Esophagus muscularis mucosa (tissue), 4 donors: ENCODE measurements around the gene PRLH. TPM values are rescaled to one million over a fixed set of nuclear protein-coding genes. Genes with fewer than 3 reads are reported as not detected.

Experiments used
- DNase-seq: peaks from one replicate; pipeline ENCODE4 v3.0.0-alpha.2; 2017; ENCODE audit errors: extremely low spot score
- H3K27ac ChIP-seq, 4 donors: fragments of 200-600 bp; sonication (generic); replicated peaks in 1 of 4; 1 replicate in 3 of 4; 2 replicates in 1 of 4; pipeline ENCODE4 v1.5.1; 2016 to 2019; ENCODE audit warnings: mild to moderate bottlenecking in 1 of 4
- H3K27me3 ChIP-seq, 4 donors: fragments of 200-600 bp; sonication (generic); one replicate each; pipeline versions ENCODE4 v1.5.1 to v1.6.0; 2016 to 2019
- H3K36me3 ChIP-seq, 4 donors: fragments of 200-600 bp; sonication (generic); one replicate each; pipeline ENCODE4 v1.5.1; 2016 to 2019
- H3K4me1 ChIP-seq, 4 donors: fragments of 200-600 bp; sonication (generic); one replicate each; pipeline ENCODE4 v1.5.1; 2016 to 2019
- H3K4me3 ChIP-seq, 4 donors: fragments of 200-600 bp; sonication (generic); 1 replicate in 2 of 4; 2 replicates in 2 of 4; pipeline ENCODE4 v1.5.1; 2016 to 2019; ENCODE audit warnings: mild to moderate bottlenecking in 4 of 4, moderate library complexity in 1 of 4
- H3K9me3 ChIP-seq, 4 donors: fragments of 200-600 bp; sonication (generic); 1 replicate in 3 of 4; 2 replicates in 1 of 4; pipeline ENCODE4 v1.5.1; 2016 to 2019
- EP300 ChIP-seq: sonication (generic); formaldehyde crosslinking; IDR thresholded peaks from one replicate; pipeline ENCODE4 v1.6.1; 2017; ENCODE audit warnings: antibody characterized with exemption
- POLR2A ChIP-seq: fragments of 450-650 bp; IDR thresholded peaks from one replicate; pipeline ENCODE4 v1.6.1; 2017; ENCODE audit warnings: antibody characterized with exemption, moderate library complexity, mild to moderate bottlenecking, low read depth
- POLR2AphosphoS5 ChIP-seq, 2 donors: sonication (generic); formaldehyde crosslinking; IDR thresholded peaks; one replicate each; pipeline ENCODE4 v1.6.1; 2017; ENCODE audit warnings: antibody characterized with exemption in 2 of 2
- WGBS: methylation state at CpG from one replicate; pipeline ENCODE4 v1.1.5; 2018; 5-methylcytosine and 5-hydroxymethylcytosine counted together
- intact Hi-C: fragments of 100-400 bp; cut with DNase I; formaldehyde crosslinking; loops from one replicate; pipeline ENCODE4 v1.15.1; 2023
- total RNA-seq, 4 donors: library from RNA; depleted of rRNA; stranded (reverse); fragments of >200 nt; gene quantifications; one replicate each; pipeline versions ENCODE4 v1.1.0 to v1.2.1, GENCODE V29; 2016
- TF ChIP-seq, protein P1 (sequence below), 3 experiments: fragments of 200-600 bp in 2 of 3; fragments of 450-650 bp in 1 of 3; sonication (generic) in 2 of 3; IDR thresholded peaks; one replicate each; pipeline ENCODE4 v1.5.1; 2017 to 2019; ENCODE audit warnings: antibody characterized with exemption in 3 of 3, mild to moderate bottlenecking in 2 of 3, moderate library complexity in 1 of 3

PRLH gene
- total RNA-seq, 4 donors from 2014 or later, result not detected

DNA sequence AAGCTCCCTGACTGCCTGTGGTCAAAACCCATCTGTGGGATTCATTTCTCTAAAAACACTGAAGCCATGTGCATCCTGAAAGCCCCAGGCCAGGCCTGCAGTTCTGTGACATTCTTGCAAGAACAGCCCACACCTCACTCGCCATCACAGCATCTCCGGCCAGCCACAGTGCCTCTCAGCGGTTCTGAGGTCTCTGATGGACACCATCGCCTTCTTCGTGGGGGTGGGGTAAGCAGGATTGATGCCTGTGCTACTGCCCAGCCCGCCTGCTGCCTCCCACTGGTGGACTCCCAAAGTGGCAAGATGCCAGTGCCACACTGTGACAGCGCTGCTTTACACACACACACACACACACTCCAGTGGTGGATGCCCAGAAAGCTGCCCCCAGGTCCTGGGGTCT, 5.2 kb upstream of the PRLH start:
- Histone ChIP-seq H3K9me3 (no peaks in the 10 kb centered on the region), H3K27ac (no peak overlapping the region), H3K36me3 (no peaks in the 10 kb centered on the region), H3K27me3 (peaks cover 0 to 22% (median 0%) of the 10 kb centered on the region in 4 donors), H3K4me3 (no peak overlapping the region), H3K4me1 (peaks cover 9 to 30% (median 26%) of the 10 kb centered on the region in 4 donors)
- TF ChIP-seq EP300 (no peak), POLR2A (no peak), POLR2AphosphoS5 (IDR thresholded peaks at IDR 0.05) (no peak)
- TF ChIP-seq, protein P1, sequence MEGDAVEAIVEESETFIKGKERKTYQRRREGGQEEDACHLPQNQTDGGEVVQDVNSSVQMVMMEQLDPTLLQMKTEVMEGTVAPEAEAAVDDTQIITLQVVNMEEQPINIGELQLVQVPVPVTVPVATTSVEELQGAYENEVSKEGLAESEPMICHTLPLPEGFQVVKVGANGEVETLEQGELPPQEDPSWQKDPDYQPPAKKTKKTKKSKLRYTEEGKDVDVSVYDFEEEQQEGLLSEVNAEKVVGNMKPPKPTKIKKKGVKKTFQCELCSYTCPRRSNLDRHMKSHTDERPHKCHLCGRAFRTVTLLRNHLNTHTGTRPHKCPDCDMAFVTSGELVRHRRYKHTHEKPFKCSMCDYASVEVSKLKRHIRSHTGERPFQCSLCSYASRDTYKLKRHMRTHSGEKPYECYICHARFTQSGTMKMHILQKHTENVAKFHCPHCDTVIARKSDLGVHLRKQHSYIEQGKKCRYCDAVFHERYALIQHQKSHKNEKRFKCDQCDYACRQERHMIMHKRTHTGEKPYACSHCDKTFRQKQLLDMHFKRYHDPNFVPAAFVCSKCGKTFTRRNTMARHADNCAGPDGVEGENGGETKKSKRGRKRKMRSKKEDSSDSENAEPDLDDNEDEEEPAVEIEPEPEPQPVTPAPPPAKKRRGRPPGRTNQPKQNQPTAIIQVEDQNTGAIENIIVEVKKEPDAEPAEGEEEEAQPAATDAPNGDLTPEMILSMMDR (IDR thresholded peaks at IDR 0.05), result no peak
- no peak for DNase-seq
- WGBS, result 80% methylated on average over 2 of the region's 7 CpGs
- intact Hi-C loops, result no loop called here

DNA sequence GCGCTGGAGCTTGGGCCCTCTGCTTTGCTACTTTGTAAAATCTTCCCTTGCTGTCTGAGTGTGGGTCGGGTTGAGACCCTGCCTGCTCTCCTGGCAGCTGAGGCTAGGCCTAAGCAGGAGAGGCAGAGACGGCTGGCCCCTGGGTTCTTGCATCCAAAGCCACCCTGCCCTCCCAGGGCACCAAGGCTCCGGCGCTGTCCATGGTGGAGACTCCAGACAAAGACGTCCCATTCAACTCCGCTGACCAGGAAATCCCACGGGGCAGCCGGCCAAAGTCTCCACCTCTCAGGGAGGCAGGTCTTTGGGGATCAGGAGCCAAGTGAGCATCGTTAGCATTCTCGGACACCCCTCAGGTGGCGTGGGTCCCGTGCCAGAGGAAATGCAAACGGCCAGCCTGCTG, 2.6 kb upstream of the PRLH start:
- 30% methylated on average over 9 of the region's 14 CpGs for WGBS
- no peak for DNase-seq
- H3K4me1 ChIP-seq, result peaks cover 9 to 11% (median 10%) of the 10 kb centered on the region in 4 donors
- no peaks in the 10 kb centered on the region for H3K9me3 ChIP-seq
- intact Hi-C loops, result no loop called here
- H3K4me3 ChIP-seq, result no peak overlapping the region
- H3K27me3 ChIP-seq, result peaks cover 0 to 22% (median 0%) of the 10 kb centered on the region in 4 donors
- TF ChIP-seq POLR2AphosphoS5 (IDR thresholded peaks at IDR 0.05), result no peak
- TF ChIP-seq, protein P1 (IDR thresholded peaks at IDR 0.05), result no peak
- no peak for TF ChIP-seq POLR2A
- TF ChIP-seq EP300, result no peak
- no peak overlapping the region for H3K27ac ChIP-seq
- no peaks in the 10 kb centered on the region for H3K36me3 ChIP-seq

DNA sequence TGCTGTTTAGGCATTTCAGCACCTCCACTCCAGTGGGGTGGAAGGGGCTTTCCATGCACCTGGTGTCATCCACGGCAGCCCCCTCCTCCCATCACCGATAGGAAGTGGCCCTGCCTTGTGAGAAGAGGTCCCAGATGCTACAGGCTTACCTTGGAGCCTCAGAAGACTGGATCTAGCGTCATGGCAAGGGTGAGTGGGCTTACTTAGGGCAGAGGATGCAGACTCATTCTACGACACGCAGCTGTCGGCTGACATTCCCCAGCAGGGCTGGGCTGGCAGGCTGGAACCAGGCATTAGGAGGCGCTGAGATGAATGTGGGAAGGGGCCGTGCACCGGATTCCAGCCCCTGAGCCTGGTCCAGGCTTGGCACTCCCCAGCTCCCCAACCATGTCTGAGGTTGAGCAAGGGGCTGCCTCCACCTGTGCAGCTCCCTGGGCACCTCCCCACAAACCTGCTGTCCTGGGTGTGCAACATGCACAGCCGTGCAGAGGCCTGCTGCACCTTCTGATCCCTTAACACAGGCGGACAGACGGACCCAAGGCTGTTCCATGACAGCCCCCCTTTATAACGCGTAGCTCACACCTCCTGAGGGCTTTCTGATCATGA, 1.7 kb upstream of the PRLH start:
- no peak for DNase-seq
- Histone ChIP-seq H3K36me3 (no peaks in the 10 kb centered on the region), H3K9me3 (no peaks in the 10 kb centered on the region), H3K27me3 (peaks cover 0 to 22% (median 0%) of the 10 kb centered on the region in 4 donors), H3K4me3 (no peak overlapping the region), H3K27ac (no peak overlapping the region), H3K4me1 (peaks cover 1 to 3% (median 2%) of the 10 kb centered on the region in 4 donors)
- intact Hi-C loops, result no loop called here
- no peak for TF ChIP-seq EP300
- TF ChIP-seq, protein P1 (IDR thresholded peaks at IDR 0.05), result no peak
- no peak for TF ChIP-seq POLR2A
- TF ChIP-seq POLR2AphosphoS5 (IDR thresholded peaks at IDR 0.05), result no peak
- WGBS, result 88% methylated on average over 6 of the region's 14 CpGs

DNA sequence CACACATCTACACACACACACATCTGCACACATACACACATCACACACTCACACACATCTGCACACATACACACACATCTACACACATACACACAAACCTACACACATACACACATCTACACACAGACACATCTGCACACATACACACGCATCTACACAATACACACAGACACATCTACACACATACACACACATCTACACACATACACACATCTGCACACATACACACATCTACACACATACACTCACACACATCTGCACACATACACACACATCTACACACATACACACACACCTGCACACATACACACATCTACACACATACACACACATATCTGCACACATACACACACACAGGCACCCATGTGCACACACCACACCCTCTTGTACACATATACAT, 400 bp upstream of the PRLH start:
- Histone ChIP-seq H3K4me3 (no peak overlapping the region), H3K36me3 (no peaks in the 10 kb centered on the region), H3K9me3 (no peaks in the 10 kb centered on the region), H3K4me1 (no peaks in the 10 kb centered on the region), H3K27me3 (peaks cover 0 to 22% (median 0%) of the 10 kb centered on the region in 4 donors), H3K27ac (no peak overlapping the region)
- TF ChIP-seq EP300 (no peak), POLR2AphosphoS5 (IDR thresholded peaks at IDR 0.05) (no peak), POLR2A (no peak)
- TF ChIP-seq, protein P1 (IDR thresholded peaks at IDR 0.05), result no peak
- intact Hi-C loops, result no loop called here
- 91% methylated on average over 1 of the region's 1 CpG for WGBS
- no peak for DNase-seq
